Stimulated activated CD4-positive, alpha-beta T cell treated with anti-CD3 and anti-CD28 coated beads, Interleukin-1b, Interleukin-23, amount 100 ng/mL, for 1 hour (primary cell): Measurements from ENCODE around the gene CACNG7.
"Not testable (repeated sequence)": the region's sequence is repeated elsewhere in the genome, so short reads cannot be mapped to it uniquely, and the experiment has no call there.

Source experiments
- DNase-seq, 2 donors: peaks; one replicate each; pipeline ENCODE4 v3.0.0-alpha.2; 2020; ENCODE audit warnings: low read depth in 2 of 2

Gene CACNG7

GRCh38 chr19:53908935-53909415, at the start of gene CACNG7:
CACNG7 (plus strand) TSS chr19:53909278; CDS start chr19:53912832, 3,554 bp downstream.
- DNase-seq, result no peak

- no peak for DNase-seq
Measured at GRCh38 chr19:53864308-53864836, 44.7 kb upstream of the CACNG7 start.

GRCh38 chr19:53865523-53865917, 43.6 kb upstream of the CACNG7 start:
- no peak for DNase-seq

GRCh38 chr19:53865918-53866864, 42.9 kb upstream of the CACNG7 start:
- no peak for DNase-seq

- no peak for DNase-seq
Measured at GRCh38 chr19:53866865-53867224, 42.2 kb upstream of the CACNG7 start.

- peak; percentile 99 to 100 for DNase-seq
Measured at GRCh38 chr19:53867225-53868090, 41.6 kb upstream of the CACNG7 start, which contains the start of gene MYADM. MYADM (plus strand) TSS chr19:53867883; CDS start chr19:53873530, 5,647 bp downstream.

GRCh38 chr19:53868091-53868891, 40.8 kb upstream of the CACNG7 start:
- no peak for DNase-seq

- peak; percentile 62 to 80 for DNase-seq
Measured at GRCh38 chr19:53868892-53869804, 39.9 kb upstream of the CACNG7 start.

GRCh38 chr19:53869805-53870484, 39.1 kb upstream of the CACNG7 start:
- DNase-seq, result not testable (repeated sequence)

- DNase-seq, result no peak
Measured at GRCh38 chr19:53870485-53870844, 38.6 kb upstream of the CACNG7 start.

GRCh38 chr19:53871454-53871853, 37.6 kb upstream of the CACNG7 start:
- no peak for DNase-seq

GRCh38 chr19:53872762-53873161, 36.3 kb upstream of the CACNG7 start:
- no peak for DNase-seq

- no peak for DNase-seq
Measured at GRCh38 chr19:53873773-53874605, 35.1 kb upstream of the CACNG7 start.

- DNase-seq, result no peak
Measured at GRCh38 chr19:53874606-53874990, 34.5 kb upstream of the CACNG7 start.

GRCh38 chr19:53875602-53876325, 33.3 kb upstream of the CACNG7 start:
- no peak for DNase-seq

GRCh38 chr19:53876651-53877224, 32.3 kb upstream of the CACNG7 start:
- no peak for DNase-seq

- no peak for DNase-seq
Measured at GRCh38 chr19:53877361-53877766, 31.7 kb upstream of the CACNG7 start.

GRCh38 chr19:53878776-53879139, 30.3 kb upstream of the CACNG7 start:
- DNase-seq, result no peak
